HG03571 (cell line): ENCODE results near the gene RASAL1.
"Not testable (repeated sequence)": the region's sequence is repeated elsewhere in the genome, so short reads cannot be mapped to it uniquely, and the experiment has no call there.

Experiments
- ATAC-seq: cut with Tn5 transposase; IDR thresholded peaks from one replicate; pipeline ENCODE4 v1.9.1; 2021; ENCODE audit not compliant: unreplicated experiment

The RASAL1 gene

DNA sequence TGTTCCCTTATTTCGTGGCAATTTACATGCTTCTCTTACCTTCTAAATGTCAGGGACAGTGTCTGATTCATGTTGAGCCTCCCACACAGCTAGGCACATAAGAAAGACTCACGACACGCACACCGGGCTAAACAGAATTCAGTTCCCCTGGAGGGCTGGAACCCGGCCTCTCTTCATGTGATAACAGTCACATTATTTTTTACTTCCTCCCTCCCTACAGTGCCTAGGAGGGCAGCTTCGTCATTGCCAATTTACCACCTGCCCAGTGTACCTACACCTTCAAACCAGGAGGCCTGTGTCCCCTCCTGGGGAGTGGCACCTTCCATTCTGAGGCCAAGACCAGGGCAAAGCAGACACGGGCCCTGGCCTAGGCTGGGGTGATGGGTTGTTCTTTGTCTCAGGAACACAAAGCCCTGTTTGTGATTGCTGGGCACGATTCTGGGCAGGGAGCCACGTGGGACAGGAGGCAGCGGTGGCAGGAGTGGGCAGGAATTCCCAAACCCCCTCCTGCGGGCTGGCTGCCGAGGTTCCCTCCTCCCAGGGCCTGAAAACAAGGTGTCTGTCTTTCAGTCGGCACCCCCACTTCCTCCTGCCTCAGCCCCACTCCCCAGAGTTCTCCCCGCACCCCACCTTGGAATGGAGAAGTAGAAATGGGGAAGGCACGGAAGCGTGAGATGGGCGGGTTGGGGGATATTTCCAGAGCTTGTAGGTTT lies 6.8 kb upstream of the RASAL1 start:
- ATAC-seq: no peak

DNA sequence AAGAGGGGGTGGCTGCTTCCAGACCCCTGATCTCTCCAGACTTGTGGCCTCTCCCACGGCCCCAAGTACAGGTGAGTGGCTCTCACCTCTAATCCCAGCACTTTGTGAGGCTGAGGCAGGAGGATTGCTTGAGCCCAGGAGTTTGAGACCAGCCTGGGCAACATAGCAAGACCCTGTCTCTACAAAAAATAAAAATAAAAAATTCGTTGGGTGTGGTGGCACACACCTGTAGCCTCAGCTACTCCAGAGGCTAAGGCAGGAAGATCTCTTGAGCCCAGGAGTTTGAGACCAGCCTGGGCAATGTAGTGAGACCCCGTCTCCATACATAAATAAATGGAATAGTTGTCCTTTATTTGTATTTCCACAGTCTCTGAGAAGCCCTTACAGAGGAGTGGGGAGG lies 6.2 kb upstream of the RASAL1 start:
- ATAC-seq: not testable (repeated sequence)

GRCh38 chr12:113140706-113141105 lies 5.1 kb upstream of the RASAL1 start:
- ATAC-seq: no peak

- no peak for ATAC-seq
Observed at GRCh38 chr12:113138826-113139225, 3.3 kb upstream of the RASAL1 start.

DNA sequence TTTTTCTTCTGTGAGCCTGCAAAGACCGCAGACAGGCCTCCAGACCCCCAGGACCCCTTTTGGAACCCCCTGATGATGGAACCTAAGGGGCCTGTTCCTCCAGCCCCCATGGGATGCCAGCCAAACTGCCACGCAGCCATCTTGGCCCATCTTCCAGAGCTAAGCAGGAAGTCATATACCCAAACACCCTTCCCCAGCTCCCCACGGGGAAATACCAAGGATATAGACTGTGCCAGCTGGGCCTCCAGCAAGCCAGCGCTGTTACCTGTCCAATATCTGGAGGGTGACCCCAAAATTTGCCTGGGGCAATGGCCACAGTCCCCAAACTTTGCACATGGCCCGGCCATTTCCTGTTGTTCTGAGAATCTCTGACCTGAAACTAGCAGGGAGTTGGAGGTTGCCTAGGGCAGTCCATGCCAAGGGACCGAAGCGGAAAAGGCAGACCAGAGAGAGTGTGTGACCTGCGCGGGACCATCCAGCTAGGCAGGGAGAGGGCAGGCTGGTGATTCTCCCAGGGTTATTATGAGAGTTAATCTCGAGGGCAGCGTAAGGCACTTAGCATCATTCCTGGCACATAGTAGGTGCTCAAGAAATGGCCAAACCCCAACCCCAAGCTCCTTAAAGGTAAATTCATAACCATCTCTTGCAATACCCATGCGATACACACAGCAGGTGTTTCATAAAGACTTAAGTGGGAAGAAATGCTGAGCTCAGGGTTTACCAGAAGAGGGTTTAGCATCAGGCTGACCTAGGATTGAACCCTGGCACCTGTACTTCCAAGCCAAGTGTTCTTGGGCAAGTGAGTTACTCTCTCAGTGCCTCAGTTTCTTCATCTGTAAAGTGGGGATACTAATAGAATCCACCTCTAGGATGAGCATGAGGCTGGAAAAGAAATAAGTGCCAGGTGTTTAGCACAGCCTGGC lies 2.6 kb upstream of the RASAL1 start:
- ATAC-seq: no peak

DNA sequence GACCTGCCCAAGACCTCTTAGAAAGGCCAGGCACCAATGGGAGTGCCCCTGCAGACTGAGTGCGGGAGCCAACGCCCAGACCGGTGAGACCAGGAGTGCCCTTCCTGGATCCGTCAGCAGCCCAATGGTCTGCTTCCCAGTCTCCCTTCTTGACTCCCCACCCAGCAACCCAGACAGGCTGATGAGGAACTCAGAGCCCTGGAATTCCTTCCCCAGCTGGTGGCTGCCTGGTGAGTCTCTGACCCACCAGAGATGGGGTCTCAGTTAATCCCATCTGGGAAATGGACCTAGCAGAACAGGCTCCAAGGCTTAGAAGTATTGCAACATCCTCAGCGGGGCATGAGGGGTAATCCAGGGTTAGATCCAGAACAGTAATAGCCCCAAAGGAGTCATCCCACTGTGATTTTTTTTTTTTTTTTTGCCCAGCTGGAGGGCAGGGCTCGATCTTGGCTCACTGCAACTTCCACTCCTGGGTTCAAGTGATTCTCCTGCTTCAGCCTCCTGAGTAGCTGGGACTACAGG lies 1.5 kb upstream of the RASAL1 start:
- no peak for ATAC-seq

DNA sequence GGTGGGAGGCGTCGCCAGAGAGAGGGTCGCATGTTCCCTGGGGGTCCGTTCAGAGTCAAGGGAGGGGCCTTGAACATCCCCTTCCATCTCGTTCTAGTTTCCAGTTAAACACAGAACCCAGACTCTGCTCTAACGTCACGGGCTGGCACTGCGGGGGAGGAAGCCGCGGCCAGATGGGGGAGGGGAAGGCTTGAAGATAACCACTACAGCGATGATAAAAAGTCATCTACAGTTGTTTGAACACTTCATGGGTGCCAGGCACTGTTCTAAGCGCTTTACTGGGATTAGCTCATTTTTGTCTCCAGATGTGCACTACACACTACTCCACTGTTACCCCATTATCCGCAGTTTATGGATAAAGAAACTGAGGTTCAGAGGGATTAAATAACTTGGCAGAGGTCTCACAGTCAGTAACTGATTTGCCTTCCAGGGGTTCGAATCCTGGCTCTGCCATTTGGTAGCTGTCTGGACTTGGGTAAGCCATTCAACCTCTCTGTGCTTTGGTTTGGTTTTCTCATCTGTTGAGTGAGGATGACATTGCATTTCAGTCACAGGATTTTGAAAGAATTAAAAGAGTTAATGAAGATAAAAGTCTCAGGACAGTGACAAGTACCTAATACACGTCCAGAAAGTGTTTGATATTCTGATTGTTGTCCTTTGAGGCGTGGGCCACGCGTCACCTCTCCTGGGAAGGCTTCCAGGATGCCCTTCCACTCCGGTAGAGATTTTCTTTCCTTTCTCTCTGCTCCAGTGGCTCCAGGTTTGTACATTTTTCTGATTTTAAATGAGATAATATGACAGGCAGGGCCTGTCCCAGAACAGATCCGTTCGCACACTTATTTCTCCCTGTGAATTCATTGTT lies 798 bp upstream of the RASAL1 start:
- ATAC-seq: no peak

GRCh38 chr12:113134521-113134951 lies 1.0 kb downstream of the RASAL1 start:
- no peak for ATAC-seq

- no peak for ATAC-seq
Observed at GRCh38 chr12:113134071-113134470, 1.5 kb downstream of the RASAL1 start.

DNA sequence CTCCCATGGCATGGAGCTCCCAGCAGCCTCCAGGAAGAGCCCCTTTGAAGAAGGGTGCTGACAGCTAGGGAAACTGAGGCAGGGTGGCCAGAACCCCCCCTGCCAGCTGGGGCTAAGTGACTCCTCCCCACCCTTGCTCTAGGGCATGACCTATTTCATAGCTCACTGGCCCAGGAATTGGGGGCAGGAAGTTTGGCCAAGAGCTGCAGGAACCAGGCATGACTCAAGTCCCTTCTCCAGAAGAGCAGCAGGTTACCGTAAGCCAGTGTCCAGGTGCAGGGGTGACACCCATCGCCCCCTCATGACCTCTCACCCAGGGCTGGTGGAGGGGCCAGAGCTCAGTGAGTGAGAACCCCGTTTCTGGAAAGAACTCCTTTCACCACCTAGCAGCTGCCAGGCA lies 1.9 kb downstream of the RASAL1 start:
- no peak for ATAC-seq

- ATAC-seq: no peak
Observed at GRCh38 chr12:113133036-113133435, 2.5 kb downstream of the RASAL1 start.

- ATAC-seq: no peak
Observed at GRCh38 chr12:113131556-113131955, 4.0 kb downstream of the RASAL1 start.

DNA sequence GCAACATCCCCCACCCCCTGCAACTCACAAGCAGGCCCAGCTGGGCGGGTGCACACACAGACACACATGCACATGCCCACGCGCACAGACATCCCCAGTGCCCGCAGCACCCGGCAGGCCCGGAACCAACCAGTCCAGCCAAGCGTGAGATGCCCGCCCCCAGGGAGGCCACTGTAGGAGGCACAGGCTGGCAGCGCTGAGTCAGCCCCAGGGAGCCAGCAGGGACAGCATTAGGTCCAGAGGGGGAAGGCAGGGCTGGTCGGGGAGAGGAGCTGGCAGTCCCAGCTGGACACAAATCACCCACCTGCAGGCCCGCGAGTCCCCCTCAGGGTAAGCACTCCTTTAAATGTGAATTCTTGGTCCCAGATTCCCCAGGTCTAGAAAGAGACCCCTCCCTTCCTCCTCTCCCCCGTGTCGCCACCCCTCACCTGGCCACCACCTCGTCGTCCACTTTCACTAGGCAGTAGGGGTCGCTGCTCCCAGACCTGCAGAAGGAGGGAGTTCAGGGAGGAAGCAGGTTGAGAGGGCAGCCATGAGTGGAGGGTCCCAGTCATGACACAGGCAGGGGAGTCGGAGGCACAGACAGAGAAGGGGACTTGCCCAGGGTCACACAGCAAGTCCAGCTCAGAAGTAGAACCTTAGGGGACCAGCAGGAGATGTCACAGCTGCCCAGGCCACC lies 5.0 kb downstream of the RASAL1 start:
- ATAC-seq: no peak

DNA sequence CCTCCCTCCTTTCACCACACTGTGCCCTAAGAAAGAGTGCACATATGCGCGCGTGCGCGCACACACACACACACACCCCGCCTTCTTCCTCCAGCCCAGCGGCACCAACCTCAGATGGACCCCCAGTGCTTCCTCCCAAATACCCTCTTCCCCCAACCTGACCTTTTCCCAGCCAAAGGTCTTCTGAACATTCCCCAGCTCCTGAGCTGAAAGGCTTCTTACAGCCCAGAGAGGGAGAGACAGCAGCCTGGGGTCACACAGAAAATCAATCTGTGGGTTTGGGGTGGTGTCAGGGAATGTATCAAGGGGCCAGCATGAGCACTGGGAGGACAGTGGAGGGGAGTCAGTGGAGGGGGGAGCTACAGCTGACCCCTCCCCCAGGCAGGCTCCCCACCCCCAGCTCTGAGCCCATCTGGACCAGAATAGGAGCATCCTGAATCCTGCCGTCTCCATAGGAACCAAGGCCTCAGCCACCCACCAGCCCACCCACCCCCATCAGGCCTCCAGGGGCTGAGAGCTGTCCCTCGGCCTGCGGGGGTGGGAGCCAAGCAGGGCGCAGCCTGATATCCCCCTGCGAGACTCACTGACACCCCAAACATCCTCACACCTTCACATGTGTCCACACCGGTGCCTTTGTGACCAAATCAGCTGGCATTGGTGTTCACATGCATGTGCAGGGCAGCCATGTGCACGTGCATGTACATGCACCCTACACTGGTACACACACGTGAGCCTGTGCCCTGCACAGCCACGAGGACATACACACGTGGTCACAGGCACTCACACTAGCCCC lies 5.7 kb downstream of the RASAL1 start:
- ATAC-seq: no peak

- no peak for ATAC-seq
Observed at GRCh38 chr12:113128802-113129663, 6.5 kb downstream of the RASAL1 start.

DNA sequence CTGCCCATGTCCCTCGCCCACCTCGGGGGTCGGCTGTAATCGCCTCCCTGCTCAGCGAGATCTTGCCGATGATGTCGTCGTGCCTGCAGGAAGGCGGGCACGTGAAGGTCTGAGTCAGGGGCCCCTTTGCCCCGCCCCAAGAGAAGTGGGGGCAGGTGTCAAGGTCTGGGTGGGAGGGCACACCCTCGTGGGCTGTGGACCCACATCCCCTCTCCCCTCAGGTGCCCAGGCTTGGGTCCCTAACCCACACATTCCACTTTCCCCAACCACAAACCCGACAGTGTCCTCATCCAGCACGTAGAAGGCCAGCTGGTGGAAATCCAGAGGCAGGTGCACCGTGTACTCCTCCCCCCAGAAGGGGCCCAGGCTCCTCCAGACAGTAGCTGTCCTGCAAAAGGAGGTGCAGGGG lies 7.8 kb downstream of the RASAL1 start:
- ATAC-seq: no peak

DNA sequence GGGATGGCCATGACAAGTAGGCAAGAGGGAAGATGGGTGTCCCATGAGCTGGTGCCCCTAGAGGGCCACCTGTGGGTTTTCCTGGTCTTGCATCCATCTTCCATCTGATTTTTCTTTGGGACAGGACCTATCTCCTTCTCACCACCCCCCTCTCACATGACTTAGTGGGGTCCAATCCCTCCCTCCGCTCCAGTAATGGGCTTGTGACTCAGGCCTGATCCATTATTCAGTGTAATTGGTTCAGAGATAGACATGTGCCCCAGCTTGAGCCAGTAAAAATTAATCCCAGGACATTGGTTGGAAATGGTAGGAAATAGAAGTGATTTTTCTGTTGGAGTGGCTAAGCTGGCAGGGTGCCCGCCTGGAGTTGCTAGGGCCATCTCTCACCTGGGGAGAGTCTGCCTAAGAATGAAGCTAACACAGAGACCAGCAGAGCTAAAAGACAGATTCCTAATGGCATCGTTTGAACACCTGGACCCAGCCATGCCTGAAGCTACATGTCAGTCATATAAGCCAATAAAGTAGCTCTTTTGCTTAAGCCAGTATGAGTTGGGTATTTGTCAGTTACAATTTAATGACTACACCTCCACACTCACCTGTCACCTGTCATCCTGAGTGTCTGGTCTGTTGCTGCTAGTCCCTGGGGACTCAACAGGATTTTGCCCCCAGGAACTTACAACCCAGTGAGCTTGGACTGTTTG lies 14.7 kb downstream of the RASAL1 start:
- ATAC-seq: no peak
